ENCODE measurements around the gene ARHGAP5. TPM values are rescaled to one million over a fixed set of nuclear protein-coding genes. Genes with fewer than 3 reads are reported as not detected.
"Not testable (repeated sequence)": the region's sequence is repeated elsewhere in the genome, so short reads cannot be mapped to it uniquely, and the experiment has no call there.

ARHGAP5 gene
- total RNA-seq, 2 experiments from 2014 or later = 49.7 to 50.3 TPM

GRCh38 chr14:32121536-32121935, 44.4 kb downstream of the ARHGAP5 start:
- no peak for DNase-seq
- Mint-ChIP-seq H3K27me3 (no peaks in the 10 kb centered on the region), H3K4me3 (no peak overlapping the region), H3K4me1 (peaks cover under 1% of the 10 kb centered on the region), H3K9me3 (peaks cover under 1% of the 10 kb centered on the region), H3K27ac (no peak overlapping the region), H3K36me3 (peaks cover 43% of the 10 kb centered on the region)

DNA sequence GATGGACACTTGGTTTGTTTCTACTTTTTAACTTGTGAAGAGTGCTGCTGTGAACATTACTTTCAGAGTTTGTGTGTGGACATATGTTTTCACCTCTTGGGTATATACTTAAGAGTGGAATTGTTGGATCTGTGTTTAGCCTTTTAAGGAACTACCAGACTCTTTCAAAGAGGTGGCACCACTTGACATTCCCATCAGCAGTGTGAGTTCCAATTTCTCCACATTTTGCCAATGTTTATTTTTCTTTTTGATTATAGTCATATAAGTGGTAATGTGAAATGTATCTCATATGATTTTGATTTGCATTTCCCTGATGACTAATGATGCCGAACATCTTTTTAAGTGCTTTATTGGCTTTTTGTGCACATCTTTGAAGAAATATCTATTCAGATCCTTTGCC, 44.8 kb downstream of the ARHGAP5 start:
- H3K36me3 Mint-ChIP-seq = peaks cover 45% of the 10 kb centered on the region
- H3K27me3 Mint-ChIP-seq = no peaks in the 10 kb centered on the region
- no peak for DNase-seq
- peaks cover 2% of the 10 kb centered on the region for H3K9me3 Mint-ChIP-seq
- peaks cover 2% of the 10 kb centered on the region for H3K4me1 Mint-ChIP-seq
- H3K4me3 Mint-ChIP-seq = no peak overlapping the region
- no peak overlapping the region for H3K27ac Mint-ChIP-seq

GRCh38 chr14:32126899-32127730, 50.0 kb downstream of the ARHGAP5 start:
- H3K27ac Mint-ChIP-seq, DNase-seq, H3K27me3 Mint-ChIP-seq, H3K4me1 Mint-ChIP-seq, H3K4me3 Mint-ChIP-seq: not testable (repeated sequence)
- peaks cover 10% of the 10 kb centered on the region for H3K9me3 Mint-ChIP-seq
- H3K36me3 Mint-ChIP-seq = peaks cover 65% of the 10 kb centered on the region

- not testable (repeated sequence) for H3K4me1 Mint-ChIP-seq, H3K4me3 Mint-ChIP-seq, H3K27me3 Mint-ChIP-seq, DNase-seq, H3K27ac Mint-ChIP-seq
- Mint-ChIP-seq H3K9me3 (peaks cover 10% of the 10 kb centered on the region), H3K36me3 (peaks cover 62% of the 10 kb centered on the region)
Observed at GRCh38 chr14:32127731-32128654, 50.9 kb downstream of the ARHGAP5 start.

DNA sequence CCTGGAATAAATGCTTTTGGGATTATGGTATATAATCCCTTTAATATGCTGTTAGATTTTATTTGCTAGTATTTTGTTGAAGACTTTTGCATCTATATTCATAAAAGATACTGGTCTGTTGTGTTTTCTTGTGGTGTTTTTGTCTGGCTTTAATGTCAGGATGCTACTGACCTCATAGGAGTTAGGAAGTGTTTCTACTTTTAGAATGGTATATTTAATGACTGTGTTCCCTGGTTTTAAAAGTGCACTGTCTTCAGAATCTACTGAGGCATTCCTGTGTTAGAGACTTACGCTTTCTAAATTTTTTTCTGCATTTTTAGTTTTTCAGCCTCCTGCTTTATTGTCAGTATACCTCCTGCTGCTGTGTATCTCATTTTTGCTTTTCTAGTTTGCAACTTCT, 51.6 kb downstream of the ARHGAP5 start:
- DNase-seq = no peak
- no peaks in the 10 kb centered on the region for H3K27me3 Mint-ChIP-seq

GRCh38 chr14:32129124-32129523, 52.0 kb downstream of the ARHGAP5 start:
- Mint-ChIP-seq H3K4me1 (peaks cover 2% of the 10 kb centered on the region), H3K36me3 (peaks cover 65% of the 10 kb centered on the region), H3K9me3 (peaks cover 10% of the 10 kb centered on the region), H3K4me3 (no peak overlapping the region), H3K27me3 (no peaks in the 10 kb centered on the region), H3K27ac (no peak overlapping the region)
- no peak for DNase-seq

More for the DNA sequence above, 51.6 kb downstream of the ARHGAP5 start:
- Mint-ChIP-seq H3K27ac (no peak overlapping the region), H3K36me3 (peaks cover 66% of the 10 kb centered on the region), H3K9me3 (peaks cover 10% of the 10 kb centered on the region), H3K4me1 (peaks cover 2% of the 10 kb centered on the region), H3K4me3 (no peak overlapping the region)

DNA sequence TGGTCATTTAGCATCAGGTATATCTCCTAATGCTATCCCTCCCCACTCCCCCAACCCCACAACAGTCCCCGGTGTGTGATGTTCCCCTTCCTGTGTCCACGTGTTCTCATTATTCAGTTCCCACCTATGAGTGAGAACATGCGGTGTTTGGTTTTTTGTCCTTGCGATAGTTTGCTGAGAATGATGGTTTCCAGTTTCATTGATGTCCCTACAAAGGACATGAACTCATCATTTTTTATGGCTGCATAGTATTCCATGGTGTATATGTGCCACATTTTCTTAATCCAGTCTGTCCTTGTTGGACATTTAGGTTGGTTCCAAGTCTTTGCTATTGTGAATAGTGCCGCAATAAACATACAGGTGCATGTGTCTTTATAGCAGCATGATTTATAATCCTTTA, 54.6 kb downstream of the ARHGAP5 start:
- H3K4me3 Mint-ChIP-seq, H3K27me3 Mint-ChIP-seq, H3K4me1 Mint-ChIP-seq, H3K9me3 Mint-ChIP-seq, DNase-seq, H3K27ac Mint-ChIP-seq: not testable (repeated sequence)
- H3K36me3 Mint-ChIP-seq = peaks cover 63% of the 10 kb centered on the region

- H3K4me3 Mint-ChIP-seq = no peak overlapping the region
- H3K27ac Mint-ChIP-seq = no peak overlapping the region
- H3K27me3 Mint-ChIP-seq = no peaks in the 10 kb centered on the region
- H3K9me3 Mint-ChIP-seq = peaks cover 6% of the 10 kb centered on the region
- H3K4me1 Mint-ChIP-seq = peaks cover 6% of the 10 kb centered on the region
- peaks cover 65% of the 10 kb centered on the region for H3K36me3 Mint-ChIP-seq
- DNase-seq = no peak
Observed at GRCh38 chr14:32134448-32135097, 57.5 kb downstream of the ARHGAP5 start.

DNA sequence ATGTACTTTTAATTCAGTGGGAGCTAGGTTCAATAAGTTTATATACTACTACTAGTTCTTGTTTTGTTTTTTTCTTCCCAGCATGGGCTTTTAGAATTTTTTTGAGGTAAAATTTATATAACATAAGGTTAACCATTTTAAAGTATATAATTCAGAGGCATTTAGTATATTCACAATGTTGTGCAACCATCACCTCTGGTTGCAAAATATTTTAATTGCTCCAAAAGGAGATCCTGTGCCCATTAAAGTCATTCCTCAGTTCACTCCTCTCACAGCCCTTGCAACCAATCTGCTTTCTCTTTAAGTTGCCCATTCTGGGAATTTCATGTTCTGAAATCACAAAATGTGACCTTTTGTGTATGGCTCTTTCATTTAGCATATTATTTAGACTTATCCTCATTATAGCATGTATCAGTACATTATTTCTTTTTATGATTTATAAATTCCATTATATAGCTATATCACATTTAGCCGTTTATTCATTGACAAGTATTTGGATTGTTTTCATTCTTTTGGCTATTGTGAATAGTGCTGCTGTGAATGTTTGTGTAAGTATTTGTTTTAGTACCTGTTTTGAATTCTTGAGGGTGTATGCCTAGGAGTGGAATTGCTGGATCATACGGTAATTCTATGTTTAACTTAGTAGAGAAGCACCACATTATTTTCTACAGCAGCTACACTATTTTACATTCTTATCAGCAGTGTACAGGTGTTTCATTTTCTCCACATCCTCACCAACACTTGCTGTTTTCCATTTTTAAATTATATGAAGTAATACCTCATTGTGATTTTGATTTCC, 59.1 kb downstream of the ARHGAP5 start:
- H3K27me3 Mint-ChIP-seq = no peaks in the 10 kb centered on the region
- DNase-seq = no peak
- peaks cover 6% of the 10 kb centered on the region for H3K4me1 Mint-ChIP-seq
- no peak overlapping the region for H3K4me3 Mint-ChIP-seq
- H3K27ac Mint-ChIP-seq = no peak overlapping the region
- peaks cover 67% of the 10 kb centered on the region for H3K36me3 Mint-ChIP-seq
- peaks cover 6% of the 10 kb centered on the region for H3K9me3 Mint-ChIP-seq

GRCh38 chr14:32137313-32137712, 60.2 kb downstream of the ARHGAP5 start:
- Mint-ChIP-seq H3K4me1 (peaks cover 6% of the 10 kb centered on the region), H3K9me3 (peaks cover 5% of the 10 kb centered on the region), H3K36me3 (peaks cover 64% of the 10 kb centered on the region), H3K4me3 (no peak overlapping the region), H3K27ac (no peak overlapping the region), H3K27me3 (no peaks in the 10 kb centered on the region)
- no peak for DNase-seq

- Mint-ChIP-seq H3K4me1 (peaks cover 6% of the 10 kb centered on the region), H3K27ac (no peak overlapping the region), H3K9me3 (peaks cover 5% of the 10 kb centered on the region), H3K27me3 (no peaks in the 10 kb centered on the region), H3K36me3 (peaks cover 63% of the 10 kb centered on the region), H3K4me3 (no peak overlapping the region)
- DNase-seq = no peak
Observed at GRCh38 chr14:32137892-32138291, 60.8 kb downstream of the ARHGAP5 start.

DNA sequence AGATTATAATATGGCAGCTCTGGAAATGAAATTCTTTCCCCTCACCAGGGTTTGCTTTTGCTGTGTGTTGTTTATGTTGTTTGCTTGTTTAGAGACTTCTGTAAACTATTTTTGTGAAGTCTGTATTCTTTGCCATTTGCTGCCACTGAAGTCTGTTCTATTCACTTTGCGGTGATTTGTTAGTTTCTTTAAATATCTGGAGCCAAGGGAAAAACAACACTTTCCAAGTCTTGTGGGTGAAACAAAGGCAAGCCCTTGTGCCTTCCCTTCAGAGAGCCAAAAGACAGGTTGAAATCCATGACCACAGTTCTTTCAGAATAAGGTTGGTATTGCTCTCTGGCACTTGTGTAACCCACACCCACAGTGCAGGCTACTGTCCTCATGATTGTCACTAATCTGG, 65.2 kb downstream of the ARHGAP5 start:
- peaks cover 37% of the 10 kb centered on the region for H3K36me3 Mint-ChIP-seq
- no peak overlapping the region for H3K27ac Mint-ChIP-seq
- DNase-seq = no peak
- H3K4me3 Mint-ChIP-seq = no peak overlapping the region
- H3K27me3 Mint-ChIP-seq = no peaks in the 10 kb centered on the region
- no peaks in the 10 kb centered on the region for H3K9me3 Mint-ChIP-seq
- peaks cover 3% of the 10 kb centered on the region for H3K4me1 Mint-ChIP-seq

DNA sequence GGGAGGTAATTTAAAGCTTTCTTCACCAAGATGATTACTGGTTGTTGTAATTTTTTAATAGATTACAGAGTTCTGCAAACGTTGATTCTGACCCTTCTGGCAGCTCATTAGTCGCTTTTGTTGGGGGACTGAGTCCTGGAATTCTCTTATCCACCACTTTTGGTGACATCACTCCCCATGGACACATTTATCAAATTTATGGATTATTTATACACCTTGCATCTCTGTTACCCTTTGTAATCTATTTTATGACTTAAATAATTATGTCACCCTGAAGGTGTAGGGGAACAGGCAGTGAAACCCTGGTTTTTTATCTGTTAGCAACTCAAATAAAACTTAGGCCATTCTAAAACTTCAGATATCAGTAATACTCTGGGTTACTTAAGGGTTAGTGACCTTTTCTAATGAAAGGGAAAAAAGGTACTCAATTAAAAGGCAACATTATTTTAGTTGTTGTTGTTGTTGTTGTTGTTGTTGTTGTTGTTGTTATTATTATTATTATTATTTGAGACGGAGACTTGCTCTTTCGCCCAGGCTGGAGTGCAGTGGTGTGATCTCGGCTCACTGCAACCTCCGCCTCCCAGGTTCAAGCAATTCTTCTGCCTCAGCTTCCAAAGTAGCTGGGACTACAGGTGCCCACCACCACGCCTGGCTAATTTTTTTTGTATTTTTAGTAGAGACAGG, 65.8 kb downstream of the ARHGAP5 start:
- no peak overlapping the region for H3K4me3 Mint-ChIP-seq
- no peak for DNase-seq
- peaks cover 32% of the 10 kb centered on the region for H3K36me3 Mint-ChIP-seq
- H3K4me1 Mint-ChIP-seq = peaks cover 3% of the 10 kb centered on the region
- no peaks in the 10 kb centered on the region for H3K9me3 Mint-ChIP-seq
- H3K27me3 Mint-ChIP-seq = no peaks in the 10 kb centered on the region
- H3K27ac Mint-ChIP-seq = no peak overlapping the region

DNA sequence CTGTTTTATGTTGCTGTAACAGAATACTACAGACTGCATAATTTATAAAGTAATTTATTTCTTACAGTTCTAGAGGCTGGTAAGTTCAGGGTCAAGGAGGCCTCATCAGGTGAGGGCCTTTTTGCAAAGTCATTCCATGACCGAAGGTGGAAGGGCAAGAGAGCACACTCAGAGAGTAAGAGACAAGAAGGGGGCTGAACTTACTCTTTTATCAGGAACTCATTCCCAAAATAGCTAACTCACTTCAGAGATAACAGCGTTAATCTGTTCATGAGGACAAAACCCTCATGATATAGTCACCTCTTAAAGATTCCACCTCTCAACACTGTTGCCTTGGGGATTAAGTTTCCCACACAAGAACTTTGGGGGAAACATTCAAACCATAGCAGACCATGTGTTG, 73.3 kb downstream of the ARHGAP5 start:
- H3K4me3 Mint-ChIP-seq = no peak overlapping the region
- DNase-seq = no peak
- H3K4me1 Mint-ChIP-seq = no peaks in the 10 kb centered on the region
- H3K36me3 Mint-ChIP-seq = peaks cover 11% of the 10 kb centered on the region
- H3K27me3 Mint-ChIP-seq = no peaks in the 10 kb centered on the region
- H3K27ac Mint-ChIP-seq = no peak overlapping the region
- H3K9me3 Mint-ChIP-seq = no peaks in the 10 kb centered on the region
